Measurements from ENCODE around the gene TMEM263.

- peak in 3 of 12 donors; percentile 7 to 26 (median 8) for TF ChIP-seq CTCF (IDR thresholded peaks at IDR 0.05)
- TF ChIP-seq POLR2A (IDR thresholded peaks at IDR 0.05), result peak; percentile 72 to 96
Measured at GRCh38 chr12:106955377-106956047, at the start of gene TMEM263.
